MCF 10A (cell line): ENCODE data around the gene SLC43A1. TPM values are rescaled to one million over a fixed set of nuclear protein-coding genes. Genes with fewer than 3 reads are reported as not detected.

Experiments
- BruUV-seq: library from RNA; stranded (reverse); fragments of 400-500 nt; replicated peaks from 2 replicates; lab custom pipeline; 2021; lab: Mats Ljungman, UMichigan
- CTCF ChIA-PET: fragments of 300-600 bp; sonication (Branson Sonifier 250); formaldehyde crosslinking; extraction: SDS; loops from one replicate; lab custom pipeline; 2021; ENCODE audit warnings: antibody characterized with exemption, inconsistent platforms; lab: Yijun Ruan, JAX
- POLR2A ChIA-PET: fragments of 300-600, 350-650 bp; sonication (Branson Sonifier 250); formaldehyde crosslinking; extraction: SDS; loops from one replicate; lab custom pipeline; 2020; ENCODE audit warnings: antibody characterized with exemption, inconsistent platforms; lab: Yijun Ruan, JAX
- DNase-seq: peaks from one replicate; pipeline ENCODE4 v3.0.0-alpha.2; 2018; ENCODE audit not compliant: unreplicated experiment
- H3K27ac Mint-ChIP-seq: one replicate; pipeline ENCODE4 v1.8.0; 2022; ENCODE audit warnings: mild to moderate bottlenecking, low read depth, mixed read lengths; ENCODE audit not compliant: unreplicated experiment
- H3K27me3 Mint-ChIP-seq: one replicate; pipeline ENCODE4 v1.8.0; 2022; ENCODE audit warnings: mixed read lengths; ENCODE audit not compliant: insufficient read depth, unreplicated experiment
- H3K36me3 Mint-ChIP-seq: one replicate; pipeline ENCODE4 v1.8.0; 2022; ENCODE audit warnings: mild to moderate bottlenecking, moderate library complexity, mixed read lengths; ENCODE audit not compliant: insufficient read depth, unreplicated experiment
- H3K4me1 Mint-ChIP-seq: one replicate; pipeline ENCODE4 v1.8.0; 2022; ENCODE audit warnings: mixed read lengths; ENCODE audit not compliant: insufficient read depth, unreplicated experiment
- H3K4me3 Mint-ChIP-seq: one replicate; pipeline ENCODE4 v1.8.0; 2022; ENCODE audit warnings: mild to moderate bottlenecking, moderate library complexity, mixed read lengths; ENCODE audit not compliant: unreplicated experiment
- H3K9me3 Mint-ChIP-seq: one replicate; pipeline ENCODE4 v1.8.0; 2022; ENCODE audit warnings: mixed read lengths; ENCODE audit not compliant: unreplicated experiment
- CTCF ChIP-seq: fragments of 200-600 bp; IDR thresholded peaks from one replicate; pipeline ENCODE4 v1.8.0; 2022; ENCODE audit warnings: antibody characterized with exemption, mild to moderate bottlenecking; ENCODE audit not compliant: unreplicated experiment
- intact Hi-C: fragments of 100-400 bp; cut with micrococcal nuclease; formaldehyde crosslinking; loops from 2 replicates; pipeline ENCODE4 v1.14.1; 2022
- total RNA-seq: library from RNA; stranded (reverse); gene quantifications from 2 replicates; pipeline ENCODE4 v1.2.3, GENCODE V29; 2022

Gene SLC43A1
- total RNA-seq, 1 experiment from 2014 or later = 3.2 TPM

- CTCF ChIA-PET = interaction anchor here (0.6 to 11.2 kb wide), 10 partner anchors 14 to 180 kb away, joined by 3 to 254 read pairs (median 4); partner anchors contain the start of gene TIMM10
- DNase-seq = no peak
Measured at GRCh38 chr11:57460758-57461749, 54.4 kb downstream of the SLC43A1 start.

GRCh38 chr11:57460022-57460757 lies 55.3 kb downstream of the SLC43A1 start, which contains the start of gene RTN4RL2:
TSS of gene RTN4RL2 (plus strand) at chr11:57460528. CDS start at chr11:57460866, 338 bp downstream.
- peak; percentile 65 for DNase-seq
- BruUV-seq = no TSS peak
- POLR2A ChIA-PET = interaction anchor here (0.7 to 1.4 kb wide), 3 partner anchors 18 to 68 kb away, joined by 3 to 4 read pairs (median 3); partner anchors contain the start of gene SLC43A1
- Mint-ChIP-seq H3K4me1 (peaks cover 27% of the 10 kb centered on the region), H3K36me3 (no peaks in the 10 kb centered on the region), H3K4me3 (peak within 1 kb of the TSS; percentile 72), H3K9me3 (no peaks in the 10 kb centered on the region), H3K27ac (peak within 1 kb of the TSS; percentile 25), H3K27me3 (peaks cover 22% of the 10 kb centered on the region)
- intact Hi-C loops = no loop called here
- peak; percentile 50 for TF ChIP-seq CTCF
- CTCF ChIA-PET = interaction anchor here (0.5 to 11.2 kb wide), 19 partner anchors 14 to 502 kb away, joined by 3 to 254 read pairs (median 4); partner anchors contain the start of gene TIMM10

More at GRCh38 chr11:57460758-57461749, 54.4 kb downstream of the SLC43A1 start:
- no peaks in the 10 kb centered on the region for H3K36me3 Mint-ChIP-seq
- TF ChIP-seq CTCF = no peak
- H3K27ac Mint-ChIP-seq = peak overlapping the region; percentile 25
- peak overlapping the region; percentile 72 for H3K4me3 Mint-ChIP-seq
- peaks cover 22% of the 10 kb centered on the region for H3K27me3 Mint-ChIP-seq
- POLR2A ChIA-PET = interaction anchor here (1.4 kb wide), 1 partner anchor 54 kb away, joined by 4 read pairs; the partner anchor contains the start of gene SLC43A1
- no TSS peak for BruUV-seq
- intact Hi-C loops = no loop called here
- peaks cover 27% of the 10 kb centered on the region for H3K4me1 Mint-ChIP-seq
- no peaks in the 10 kb centered on the region for H3K9me3 Mint-ChIP-seq

- no peaks in the 10 kb centered on the region for H3K36me3 Mint-ChIP-seq
- H3K4me1 Mint-ChIP-seq = peaks cover 27% of the 10 kb centered on the region
- TF ChIP-seq CTCF = no peak
- no peaks in the 10 kb centered on the region for H3K9me3 Mint-ChIP-seq
- H3K27ac Mint-ChIP-seq = peak overlapping the region; percentile 25
- intact Hi-C loops = loop anchor here (10.0 kb wide), 1 partner anchor 345 kb away; no protein-coding TSS in a partner anchor
- no TSS peak for BruUV-seq
- peak overlapping the region; percentile 72 for H3K4me3 Mint-ChIP-seq
- no peak for DNase-seq
- ChIA-PET CTCF (interaction anchor here (0.5 to 11.2 kb wide), 43 partner anchors 9 to 753 kb away, joined by 3 to 254 read pairs (median 5); partner anchors contain the start of genes SLC43A1, SMTNL1 and TIMM10), POLR2A (interaction anchor here (0.7 to 1.4 kb wide), 5 partner anchors 19 to 69 kb away, joined by 3 to 5 read pairs (median 3); partner anchors contain the start of gene SLC43A1)
- peaks cover 22% of the 10 kb centered on the region for H3K27me3 Mint-ChIP-seq
Measured at GRCh38 chr11:57459164-57460021, 56.1 kb downstream of the SLC43A1 start.
